K562 (cell line): ENCODE data around the gene CCDC169. TPM values are rescaled to one million over a fixed set of nuclear protein-coding genes. Genes with fewer than 3 reads are reported as not detected.
A peak's percentile ranks its signal among the peaks of the same experiment; 100 is the strongest.

Source experiments
- ARID1B ChIP-seq: fragments of 450-650 bp; IDR thresholded peaks from 2 replicates; pipeline ENCODE4 v1.6.1; 2016; ENCODE audit warnings: antibody characterized with exemption, mild to moderate bottlenecking, inconsistent platforms
- ATF7 ChIP-seq: fragments of 450-650 bp; IDR thresholded peaks from 2 replicates; pipeline ENCODE4 v1.7.1; 2014; ENCODE audit warnings: mild to moderate bottlenecking, moderate library complexity
- BACH1 ChIP-seq: fragments of 200-800 bp; sonication (Bioruptor generic); IDR thresholded peaks from 2 replicates; pipeline ENCODE4 v1.6.1; 2016; ENCODE audit warnings: missing genetic modification characterization, missing compliant biosample characterization
- BCL6 ChIP-seq: fragments of 250-450 bp; sonication (Bioruptor Pico); IDR thresholded peaks from 2 replicates; pipeline ENCODE4 v1.4.0; 2020
- C11orf30 ChIP-seq: fragments of 450-650 bp; IDR thresholded peaks from 2 replicates; pipeline ENCODE4 v1.6.1; 2016; ENCODE audit warnings: low read depth, mild to moderate bottlenecking
- CREB1 ChIP-seq, 2 experiments: sonication (generic) in 1 of 2; formaldehyde crosslinking in 1 of 2; IDR thresholded peaks; 2 replicates each; pipeline versions ENCODE4 v1.6.1 to v1.8.0; 2012 to 2022; ENCODE audit warnings: inconsistent platforms in 1 of 2, mild to moderate bottlenecking in 1 of 2, missing genetic modification reagents in 1 of 2, moderate library complexity in 1 of 2
- ETV5 ChIP-seq: sonication (generic); formaldehyde crosslinking; IDR thresholded peaks from 2 replicates; pipeline ENCODE4 v1.4.0; 2020; ENCODE audit warnings: low read depth, mild to moderate bottlenecking, missing genetic modification reagents
- FOXK2 ChIP-seq, 2 experiments: fragments of 450-650 bp; IDR thresholded peaks in 1 of 2; conservative IDR thresholded peaks in 1 of 2; 2 replicates each; pipeline ENCODE4 v1.6.1; 2016; ENCODE audit warnings: low read depth in 2 of 2, mild to moderate bottlenecking in 1 of 2
- GABPB1 ChIP-seq: sonication (generic); formaldehyde crosslinking; IDR thresholded peaks from 2 replicates; pipeline ENCODE4 v1.8.0; 2022; ENCODE audit warnings: mild to moderate bottlenecking, missing genetic modification reagents
- GABPB2 ChIP-seq: fragments of 250-450 bp; sonication (Bioruptor Pico); conservative IDR thresholded peaks from 2 replicates; pipeline ENCODE4 v1.5.1; 2021; ENCODE audit warnings: mild to moderate bottlenecking
- HDAC6 ChIP-seq: IDR thresholded peaks from 2 replicates; pipeline ENCODE4 v1.6.1; 2012; ENCODE audit warnings: low read depth, mild to moderate bottlenecking, control low read depth, inconsistent platforms, low read length, moderate library complexity
- HMGXB4 ChIP-seq: sonication (generic); formaldehyde crosslinking; IDR thresholded peaks from 2 replicates; pipeline ENCODE4 v1.8.1; 2023; ENCODE audit warnings: mild to moderate bottlenecking, missing genetic modification reagents
- ILF3 ChIP-seq: fragments of 450-650 bp; IDR thresholded peaks from 2 replicates; pipeline ENCODE4 v1.6.1; 2018; ENCODE audit warnings: antibody characterized with exemption, mild to moderate bottlenecking, moderate library complexity, borderline replicate concordance
- KAT2B ChIP-seq: IDR thresholded peaks from one replicate; pipeline ENCODE4 v1.6.1; 2012; ENCODE audit warnings: low read depth, mild to moderate bottlenecking, control low read depth, inconsistent platforms, low read length, moderate library complexity
- KAT7 ChIP-seq: sonication (generic); formaldehyde crosslinking; IDR thresholded peaks from 2 replicates; pipeline ENCODE4 v1.8.0; 2022; ENCODE audit warnings: missing genetic modification reagents, mild to moderate bottlenecking, borderline replicate concordance
- MAFG ChIP-seq: fragments of 450-650 bp; conservative IDR thresholded peaks from 2 replicates; pipeline ENCODE4 v1.6.1; 2016; ENCODE audit warnings: missing genetic modification characterization, missing compliant biosample characterization
- NCOA4 ChIP-seq: fragments of 450-650 bp; IDR thresholded peaks from 2 replicates; pipeline ENCODE4 v1.6.1; 2018; ENCODE audit warnings: mild to moderate bottlenecking; ENCODE audit not compliant: partially characterized antibody
- NRF1 ChIP-seq, 2 experiments: fragments of 450-650 bp; IDR thresholded peaks in 1 of 2; conservative IDR thresholded peaks in 1 of 2; 2 replicates each; pipeline ENCODE4 v1.6.1; 2014; ENCODE audit warnings: mild to moderate bottlenecking in 2 of 2
- POLR2A ChIP-seq: fragments of 450-650 bp; conservative IDR thresholded peaks from 2 replicates; pipeline ENCODE4 v1.6.1; 2016
- PURB ChIP-seq: sonication (generic); formaldehyde crosslinking; IDR thresholded peaks from 2 replicates; pipeline ENCODE4 v1.9.0; 2021; ENCODE audit warnings: low read depth, mild to moderate bottlenecking, missing genetic modification reagents
- SRSF3 ChIP-seq: fragments of 200-400 bp; formaldehyde crosslinking; IDR thresholded peaks from 2 replicates; pipeline ENCODE4 v1.6.1; 2016; ENCODE audit warnings: mild to moderate bottlenecking, low read length, moderate library complexity; ENCODE audit not compliant: insufficient read depth
- TEAD1 ChIP-seq, 2 experiments: fragments of 450-650 bp in 1 of 2; sonication (generic) in 1 of 2; formaldehyde crosslinking; IDR thresholded peaks; 2 replicates each; pipeline versions ENCODE4 v1.4.0 to v1.8.0; 2020 to 2022; ENCODE audit warnings: mild to moderate bottlenecking in 2 of 2, missing genetic modification reagents in 1 of 2
- TEAD2 ChIP-seq: fragments of 450-650 bp; IDR thresholded peaks from 2 replicates; pipeline ENCODE4 v1.6.1; 2016; ENCODE audit warnings: missing genetic modification characterization, control low read depth, missing compliant biosample characterization
- TEAD4 ChIP-seq, 2 experiments: sonication (generic) in 1 of 2; formaldehyde crosslinking in 1 of 2; IDR thresholded peaks; 2 replicates each; pipeline versions ENCODE4 v1.6.1 to v1.8.0; 2012 to 2022; ENCODE audit warnings: borderline replicate concordance in 1 of 2, inconsistent platforms in 1 of 2, low read length in 1 of 2, mild to moderate bottlenecking in 1 of 2, missing genetic modification reagents in 1 of 2
- ZFX ChIP-seq: sonication (generic); formaldehyde crosslinking; IDR thresholded peaks from 2 replicates; pipeline ENCODE4 v1.8.0; 2022; ENCODE audit warnings: mild to moderate bottlenecking, missing genetic modification reagents, moderate library complexity
- ZNF217 ChIP-seq: sonication (generic); formaldehyde crosslinking; IDR thresholded peaks from 2 replicates; pipeline ENCODE4 v1.8.0; 2022; ENCODE audit warnings: mild to moderate bottlenecking, missing genetic modification reagents
- ZNF316 ChIP-seq: fragments of 450-650 bp; IDR thresholded peaks from 2 replicates; pipeline ENCODE4 v1.6.1; 2016
- ZNF324 ChIP-seq: fragments of 250-450 bp; sonication (Bioruptor Pico); IDR thresholded peaks from 2 replicates; pipeline ENCODE4 v1.4.0; 2020; ENCODE audit warnings: mild to moderate bottlenecking
- polyA plus RNA-seq, 8 experiments: library from polyadenylated mRNA; depleted of rRNA in 4 of 8; stranded (reverse) in 5 of 8; unstranded in 3 of 8; fragments of >200 nt; fragmentation: Nextera tagmentation in 2 of 8; fragmentation: Illumina TruSeq in 1 of 8; extraction: Ambion mirVana in 2 of 8; extraction: Trizol in 1 of 8; gene quantifications; 2 replicates each; pipeline versions ENCODE4 v1.2.1 to v1.2.3, GENCODE V29; 2011 to 2014; ENCODE audit warnings: inconsistent platforms in 1 of 8, missing spikeins in 1 of 8
- total RNA-seq, 7 experiments: library from RNA; depleted of rRNA in 6 of 7; stranded (reverse); fragments of >200 nt in 6 of 7; fragmentation: Illumina TruSeq in 2 of 7; extraction: Trizol in 2 of 7; gene quantifications; 2 replicates each; pipeline versions ENCODE4 v1.2.1 to v1.2.3, GENCODE V29; 2011 to 2021; ENCODE audit warnings: low replicate concordance in 1 of 7

CCDC169 gene
- total and polyA plus RNA-seq, 9 of the 15 experiments (the other 6 are each of a cell fraction or from before 2014, with no cell fraction given) = 6.8 to 22.0 (median 12.4) TPM

DNA sequence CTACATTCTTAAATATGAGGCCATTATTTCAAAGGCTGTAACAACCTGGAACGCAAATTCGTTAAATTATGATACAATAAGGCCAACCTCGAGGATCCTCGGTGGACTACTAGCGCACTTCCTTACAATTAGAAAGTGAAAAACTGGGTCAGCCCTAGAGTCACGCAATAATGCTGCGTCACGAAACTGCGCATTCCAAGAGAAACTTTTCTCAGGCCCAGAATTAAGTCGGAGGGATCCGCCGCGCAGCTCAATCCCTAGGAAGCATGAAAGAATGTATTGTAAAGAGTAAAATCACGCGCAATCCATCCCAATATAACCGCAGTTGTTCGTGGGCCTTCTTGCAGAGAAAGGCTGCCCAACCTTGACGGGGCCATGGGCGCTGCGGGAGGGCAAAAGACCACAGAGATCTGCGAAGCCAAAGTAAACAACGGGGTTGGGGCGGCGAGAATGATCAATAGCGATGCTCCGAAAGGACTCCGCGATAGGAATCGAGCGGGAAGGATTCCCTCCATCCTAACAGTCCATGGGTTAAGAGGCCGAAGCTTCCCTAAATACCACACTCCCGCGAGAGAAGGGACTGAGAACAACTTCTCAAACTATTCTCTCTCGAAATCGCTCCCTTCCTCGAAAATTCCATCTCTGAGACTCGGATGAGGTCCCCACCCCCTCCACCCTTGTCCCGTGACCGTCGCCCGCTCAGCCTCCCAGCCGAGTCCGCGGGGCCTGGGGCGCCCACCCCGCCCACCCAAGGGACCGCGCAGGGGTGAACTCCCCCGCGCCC lies 48.0 kb upstream of the CCDC169 start (continued):
- peak; percentile 71; the same call in 1 of the 2 replicates for TF ChIP-seq TEAD2 (tag)
- TF ChIP-seq C11orf30 = peak; percentile 85
- no peak for TF ChIP-seq PURB
- 0 out of 2 replicates have a peak, but pooled peaks have one; percentile 31 for TF ChIP-seq HMGXB4 (CRISPR knock-in tag)
- TF ChIP-seq MAFG = peak; percentile 89
- no peak for TF ChIP-seq ZNF324
- peak; percentile 73 for TF ChIP-seq CREB1 (IDR thresholded peaks at IDR 0.05)
- 0 out of 2 replicates have a peak, but pooled peaks have one; percentile 25 for TF ChIP-seq CREB1 (CRISPR knock-in tag; IDR thresholded peaks at IDR 0.05)
- TF ChIP-seq KAT7 (CRISPR knock-in tag) = no peak
- TF ChIP-seq BACH1 (tag) = peak; percentile 91
- TF ChIP-seq HDAC6 = no peak
- peak; percentile 55 to 58; a peak in 2 of 4 replicates for TF ChIP-seq FOXK2 (conservative IDR thresholded peaks at IDR 0.05 in 1 of 2, IDR thresholded peaks at IDR 0.05 in 1 of 2; ENCODE audit: low read depth in 2 of 2)
- TF ChIP-seq NRF1 (conservative IDR thresholded peaks at IDR 0.05 in 1 of 2, IDR thresholded peaks at IDR 0.05 in 1 of 2) = peak; percentile 51 to 58
- no peak for TF ChIP-seq NCOA4
- TF ChIP-seq ETV5 = no peak
- no peak for TF ChIP-seq ILF3
- peak; percentile 67; the same call in 1 of the 2 replicates for TF ChIP-seq POLR2A
- TF ChIP-seq KAT2B = no peak
- TF ChIP-seq ARID1B = peak; percentile 16; the same call in 1 of the 2 replicates
- no peak for TF ChIP-seq BCL6 (CRISPR knock-in tag)
- TF ChIP-seq ATF7 = 0 out of 2 replicates have a peak, but pooled peaks have one; percentile 13
- peak; percentile 86 for TF ChIP-seq ZNF316
- TF ChIP-seq GABPB1 (CRISPR knock-in tag) = 0 out of 2 replicates have a peak, but pooled peaks have one; percentile 20
- no peak for TF ChIP-seq SRSF3
- peak; percentile 74 for TF ChIP-seq ZFX
- peak; percentile 72 for TF ChIP-seq TEAD4 (IDR thresholded peaks at IDR 0.05; ENCODE audit: low read length)
- TF ChIP-seq TEAD4 (CRISPR knock-in tag; IDR thresholded peaks at IDR 0.05; ENCODE audit: borderline replicate concordance) = no peak
- no peak for TF ChIP-seq ZNF217 (CRISPR knock-in tag)
- peak in 1 of 2 experiments; percentile 77; a peak in 1 of 4 replicates for TF ChIP-seq TEAD1 (CRISPR knock-in tag; IDR thresholded peaks at IDR 0.05)
- TF ChIP-seq GABPB2 (CRISPR knock-in tag) = no peak
